ENCODE results near the gene MTHFD1L. TPM values are rescaled to one million over a fixed set of nuclear protein-coding genes. Genes with fewer than 3 reads are reported as not detected.

The MTHFD1L gene
- polyA plus RNA-seq, 2 of the 4 experiments (the other 2 are of a cell fraction) = 27.2 to 63.2 TPM

- TF ChIP-seq ATOH8 (CRISPR knock-in tag; IDR thresholded peaks at IDR 0.05; ENCODE audit: low read depth) (no peak), ELK1 (IDR thresholded peaks at IDR 0.05; ENCODE audit: low read depth, low read length) (no peak), NPAS2 (CRISPR knock-in tag; IDR thresholded peaks at IDR 0.05; ENCODE audit: borderline replicate concordance) (no peak), PBX3 (IDR thresholded peaks at IDR 0.05) (no peak)
Observed at GRCh38 chr6:151113641-151114040, 248.1 kb downstream of the MTHFD1L start (continued).

- ChIA-PET POLR2A (no interaction called here), CTCF (interaction anchor here (1.0 to 1.1 kb wide), 2 partner anchors 70 to 205 kb away, joined by 3 read pairs; no protein-coding TSS in a partner anchor)
- TF ChIP-seq MAX (IDR thresholded peaks at IDR 0.05) = no peak
- no peak for TF ChIP-seq RNF2 (IDR thresholded peaks at IDR 0.05; ENCODE audit: borderline replicate concordance, low read depth)
- no peak for TF ChIP-seq FOXS1 (CRISPR knock-in tag; IDR thresholded peaks at IDR 0.05)
- no peak for TF ChIP-seq PHF8 (IDR thresholded peaks at IDR 0.05; ENCODE audit: borderline replicate concordance, low read depth)
- TF ChIP-seq HOXB13 (CRISPR knock-in tag; IDR thresholded peaks at IDR 0.05; ENCODE audit: low read depth) = no peak
- no peak for TF ChIP-seq CTCF (IDR thresholded peaks at IDR 0.05)
- FAIRE-seq (no peak), ATAC-seq (no peak), DNase-seq (ENCODE audit: low read depth in 1 of 2, low spot score in 1 of 2) (no peak)
- H3K27ac ChIP-seq = no peak overlapping the region
- no peaks in the 10 kb centered on the region for H3K4me1 ChIP-seq
- no peak overlapping the region for H3K4me3 ChIP-seq
- no peak overlapping the region for H3K4me2 ChIP-seq
- 89% methylated on average over 8 of the region's 8 CpGs for WGBS (ENCODE audit: missing lambda C conversion rate)
- H3K9me3 ChIP-seq = no peaks in the 10 kb centered on the region
Observed at GRCh38 chr6:151118461-151119123, 253.1 kb downstream of the MTHFD1L start.

GRCh38 chr6:151119823-151120524 lies 254.5 kb downstream of the MTHFD1L start:
- Histone ChIP-seq H3K4me2 (no peak overlapping the region), H3K4me1 (no peaks in the 10 kb centered on the region), H3K4me3 (no peak overlapping the region), H3K9me3 (no peaks in the 10 kb centered on the region), H3K27ac (no peak overlapping the region)
- DNase-seq (ENCODE audit: low read depth in 1 of 2, low spot score in 1 of 2) (no peak), ATAC-seq (no peak), FAIRE-seq (no peak)
- ChIA-PET CTCF (interaction anchor here (1.1 to 1.6 kb wide), 2 partner anchors 8 to 204 kb away, joined by 3 read pairs; no protein-coding TSS in a partner anchor), POLR2A (interaction anchor here (0.7 kb wide), 1 partner anchor 203 kb away, joined by 3 read pairs; no protein-coding TSS in a partner anchor)
- TF ChIP-seq SREBF2 (IDR thresholded peaks at IDR 0.05) (no peak), PBX3 (IDR thresholded peaks at IDR 0.05) (no peak), NR3C1 (IDR thresholded peaks at IDR 0.05) (no peak), E2F6 (IDR thresholded peaks at IDR 0.05; ENCODE audit: borderline replicate concordance, low read depth) (no peak), BHLHE40 (IDR thresholded peaks at IDR 0.05; ENCODE audit: low read depth, low read length) (no peak), CBX2 (IDR thresholded peaks at IDR 0.05; ENCODE audit: borderline replicate concordance, low read depth) (no peak), HEYL (CRISPR knock-in tag; IDR thresholded peaks at IDR 0.05) (no peak), TP53 (CRISPR knock-in tag; IDR thresholded peaks at IDR 0.05) (no peak)
- 89% methylated on average over 8 of the region's 11 CpGs for WGBS (ENCODE audit: missing lambda C conversion rate)
